ENCODE results near the gene KLF5.
"Not testable (repeated sequence)": the region's sequence is repeated elsewhere in the genome, so short reads cannot be mapped to it uniquely, and the experiment has no call there.

Gene KLF5

DNA sequence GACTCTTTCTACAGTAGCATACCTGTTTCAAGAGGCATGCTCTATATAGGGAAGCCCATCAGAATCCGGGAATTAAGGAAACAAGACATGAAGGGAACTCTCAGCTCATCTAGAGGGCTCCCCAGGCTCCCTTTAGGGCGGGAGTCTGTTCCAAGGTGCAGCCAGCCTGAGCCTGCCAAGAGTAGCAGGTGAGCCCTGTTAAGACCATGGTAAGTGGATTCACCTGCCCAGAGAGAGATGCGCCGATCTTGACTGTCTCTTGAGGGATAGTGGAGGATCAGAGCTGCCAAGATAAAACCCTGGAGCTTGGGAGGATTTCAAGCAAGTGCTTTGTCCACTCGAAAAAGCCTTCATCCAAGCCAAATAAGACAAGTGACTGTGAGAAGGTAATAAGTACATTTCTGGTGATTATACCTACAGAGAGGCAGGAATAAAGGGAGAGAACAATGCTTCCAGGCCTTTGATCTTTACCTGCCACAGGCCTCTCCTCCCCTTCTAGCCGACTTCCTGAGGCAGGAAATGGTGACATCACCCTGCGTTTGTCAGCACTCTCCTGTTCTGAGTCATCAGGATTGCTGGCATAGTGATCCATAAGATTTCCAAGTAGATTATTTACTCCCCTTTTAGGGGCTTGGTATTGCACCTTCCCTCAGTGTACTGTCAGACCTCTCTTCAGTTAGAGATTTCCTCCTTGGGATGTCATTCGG is 31.5 kb downstream of the KLF5 start:
- no peak for DNase-seq

DNA sequence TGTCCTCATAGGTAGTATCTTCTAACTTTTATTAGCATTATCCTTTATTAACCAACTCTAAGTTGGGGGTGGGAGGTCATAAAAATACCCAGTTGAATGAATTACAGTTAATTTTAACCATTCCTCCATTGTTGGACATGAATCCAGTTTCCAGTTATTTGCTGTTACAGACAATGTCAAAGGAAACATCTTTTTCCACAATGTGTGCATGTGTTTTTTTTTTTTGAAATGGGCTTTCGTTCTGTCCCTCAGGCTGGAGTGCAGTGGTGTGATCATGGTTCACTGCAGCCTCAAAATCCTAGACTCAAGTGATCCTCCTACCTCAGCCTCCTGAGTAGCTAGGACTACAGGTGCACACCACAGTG is 32.0 kb downstream of the KLF5 start:
- DNase-seq: no peak

DNA sequence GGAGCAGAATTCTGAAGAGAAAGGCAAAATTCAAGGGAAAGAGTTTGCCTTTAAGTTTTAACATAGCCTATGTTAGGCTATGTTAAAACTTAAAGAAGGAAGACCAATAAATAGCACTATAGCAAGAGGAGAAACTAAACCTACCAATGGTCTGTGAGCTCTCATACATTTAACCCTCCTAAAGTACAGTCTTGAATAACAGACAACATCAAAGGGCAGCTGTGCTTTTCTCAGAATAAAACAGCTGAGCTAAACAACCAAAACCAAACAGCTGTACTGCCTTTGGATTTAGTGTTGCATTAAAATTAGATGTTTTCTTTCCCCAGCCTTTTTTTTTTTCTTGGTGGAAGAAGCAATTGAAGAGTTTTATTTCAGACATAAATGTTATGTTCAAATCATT is 34.0 kb downstream of the KLF5 start:
- no peak for DNase-seq

DNA sequence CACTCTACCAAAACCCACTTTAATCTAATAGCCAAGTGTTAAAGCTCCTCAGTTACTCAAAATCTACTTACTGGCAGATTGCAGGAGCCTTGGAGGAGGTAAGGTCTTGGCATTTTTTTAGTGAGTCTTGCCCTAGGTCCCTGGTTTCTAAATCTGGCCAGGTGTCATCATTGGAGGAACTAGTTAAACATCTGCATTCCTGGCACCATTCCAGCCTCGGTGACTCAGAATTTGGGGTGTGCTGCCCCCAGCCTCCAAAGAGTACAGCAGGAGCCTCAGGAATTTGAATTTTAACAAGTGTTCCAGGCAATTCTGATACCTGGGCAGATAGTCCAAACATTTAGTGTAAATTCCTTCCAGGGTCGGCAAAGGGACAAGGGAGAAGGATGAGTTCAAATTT is 37.4 kb downstream of the KLF5 start:
- no peak for DNase-seq

DNA sequence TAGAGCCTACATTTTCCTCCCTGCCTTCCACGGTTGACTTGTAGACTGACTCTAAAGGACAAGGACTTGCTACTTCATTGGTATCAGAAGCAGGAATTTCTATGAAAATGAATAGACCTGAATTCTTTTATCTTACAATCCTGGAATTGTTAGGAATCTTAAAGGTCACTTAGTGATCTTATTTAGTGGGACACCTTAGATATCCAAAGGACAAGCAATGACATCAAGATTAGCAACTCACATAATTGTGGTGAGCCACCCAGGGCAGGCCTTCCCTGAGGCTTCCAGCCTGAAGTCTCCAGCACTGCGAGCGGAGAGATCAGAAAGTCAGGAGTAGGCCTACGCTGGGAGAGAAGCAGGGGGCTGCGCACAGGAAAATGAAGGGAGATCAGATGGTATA is 37.8 kb downstream of the KLF5 start:
- no peak for DNase-seq

DNA sequence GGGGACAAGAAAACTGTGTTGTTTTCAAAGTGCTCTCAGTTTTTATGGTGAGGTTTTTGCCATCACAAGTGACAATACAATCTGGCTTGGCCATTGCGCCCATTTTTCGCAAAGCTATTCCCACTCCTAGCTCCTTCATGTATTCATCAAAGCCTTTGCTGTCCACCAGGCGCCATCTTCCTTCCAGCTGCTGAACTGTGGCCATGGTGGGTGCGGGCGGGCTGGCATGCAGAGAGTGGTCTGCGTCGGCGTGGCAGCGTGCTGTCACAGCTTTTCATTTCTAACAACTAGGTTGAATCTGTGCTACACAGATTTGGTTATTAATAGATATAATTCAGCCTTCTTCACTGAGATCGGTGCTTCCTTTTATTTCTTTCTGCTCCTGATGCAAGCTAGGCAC is 42.0 kb downstream of the KLF5 start:
- not testable (repeated sequence) for DNase-seq

DNA sequence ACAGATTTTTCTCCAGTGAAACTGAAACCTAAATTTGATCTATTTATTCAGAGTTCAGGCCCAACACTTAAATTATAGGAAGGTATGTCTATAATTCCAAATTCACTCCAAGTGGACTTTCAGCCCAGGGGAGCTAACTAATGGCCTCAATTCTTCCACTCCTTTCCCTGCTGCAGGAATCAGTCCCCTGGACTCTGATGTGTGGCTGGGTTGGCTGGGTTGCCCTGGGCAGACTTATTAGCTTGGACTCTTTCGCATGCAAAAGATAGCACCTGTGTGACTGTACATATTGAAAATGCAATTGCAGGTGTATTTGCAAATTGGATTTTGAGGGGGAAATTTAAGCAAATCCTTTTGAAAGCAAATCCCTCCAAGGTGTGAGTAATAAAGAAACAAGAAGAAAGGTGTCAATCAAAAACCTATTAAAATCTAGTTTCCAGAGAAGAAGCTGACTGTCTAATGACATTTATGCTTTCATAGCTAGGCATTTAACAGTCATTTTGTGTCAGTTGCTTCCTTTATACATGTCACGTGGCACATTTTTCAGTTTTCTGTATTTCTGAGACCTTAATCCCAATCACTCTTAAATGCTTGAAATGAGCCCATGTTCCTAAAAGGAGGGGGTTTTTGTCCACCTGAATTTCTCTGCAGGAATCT is 42.7 kb downstream of the KLF5 start:
- no peak for DNase-seq

DNA sequence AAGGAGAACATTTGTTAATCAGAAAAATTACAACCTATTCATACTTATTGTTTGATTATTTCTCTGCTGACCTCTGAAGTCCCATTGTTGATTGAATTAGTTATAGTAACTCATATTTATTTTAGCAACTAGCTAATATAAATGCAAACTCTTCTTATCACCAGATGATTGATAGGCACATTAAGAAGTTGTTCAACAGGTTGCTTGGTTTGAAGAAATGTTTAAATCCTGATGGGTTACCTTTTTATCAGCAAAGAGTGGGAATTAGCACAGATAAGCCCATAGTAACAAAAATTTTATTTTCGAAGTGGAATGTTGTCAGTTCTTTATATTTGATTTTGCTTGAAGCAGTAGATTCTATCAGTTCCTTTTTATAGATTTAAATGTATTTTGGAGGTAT is 44.4 kb downstream of the KLF5 start:
- no peak for DNase-seq

DNA sequence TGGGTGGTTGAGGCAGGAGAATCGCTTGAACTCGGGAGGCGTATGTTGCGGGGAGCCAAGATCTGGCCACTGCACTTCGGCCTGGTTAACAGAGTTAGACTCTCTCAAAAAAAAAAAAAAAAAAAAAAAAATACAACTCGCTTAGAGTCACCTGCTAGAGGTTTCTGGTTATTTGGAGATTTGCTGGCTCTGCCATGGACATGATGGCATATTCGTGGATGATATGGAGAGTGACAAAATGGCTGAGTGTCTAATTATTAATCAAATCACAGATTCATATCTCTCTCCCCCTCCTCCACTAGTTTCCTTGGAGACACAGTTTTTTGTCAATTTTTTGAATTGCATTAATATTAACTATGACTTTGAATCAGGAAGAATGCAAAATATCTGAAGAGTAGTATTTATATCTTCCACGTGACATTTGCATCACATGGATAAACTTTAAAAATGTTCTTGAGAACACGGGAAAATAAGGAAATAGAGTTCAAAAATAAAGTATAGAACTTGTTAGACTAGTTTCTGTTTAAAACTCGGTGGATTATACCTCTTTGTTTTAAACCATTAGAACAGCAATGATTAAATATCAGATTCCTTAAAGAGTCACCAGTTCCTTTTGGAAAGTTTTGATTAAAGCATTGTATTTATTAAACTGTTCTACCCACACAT is 47.8 kb downstream of the KLF5 start:
- no peak for DNase-seq

DNA sequence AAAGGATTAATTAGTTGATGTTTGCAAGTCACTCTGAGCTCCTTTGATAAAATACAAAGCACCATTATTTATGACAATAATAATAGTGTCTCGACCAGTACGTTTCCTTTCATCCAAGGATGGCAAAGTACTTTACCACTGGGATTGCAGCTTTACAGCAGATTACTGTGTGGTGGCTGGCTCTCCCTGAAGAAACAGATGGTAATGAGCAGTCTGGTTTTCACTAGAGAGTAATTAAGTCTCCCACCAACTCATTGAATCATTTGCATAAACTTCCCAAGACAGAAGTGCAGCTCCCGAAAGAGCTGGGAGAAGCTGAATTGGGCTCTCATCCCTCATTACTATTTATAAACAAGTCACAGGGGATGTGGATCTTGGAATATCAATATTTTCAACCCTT is 48.7 kb downstream of the KLF5 start:
- DNase-seq: no peak

DNA sequence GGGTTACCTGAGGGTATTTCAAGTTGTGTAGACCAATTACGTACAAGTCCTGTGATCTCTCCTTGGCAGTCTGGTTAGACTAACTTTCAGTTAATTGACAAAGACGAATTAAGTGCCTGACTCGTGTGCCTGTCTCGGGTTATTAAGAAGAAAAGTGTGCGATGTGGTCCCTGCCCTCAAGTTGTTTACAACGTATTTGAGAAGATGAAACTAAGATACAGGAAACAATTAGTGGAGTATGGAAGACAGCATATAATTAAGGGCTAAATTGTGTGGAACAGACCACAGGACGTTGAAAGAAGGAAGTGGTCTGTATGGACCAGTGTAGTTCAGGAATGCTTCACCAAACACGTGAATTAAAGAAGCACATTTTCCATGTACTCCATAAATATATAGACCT is 49.2 kb downstream of the KLF5 start:
- no peak for DNase-seq

DNA sequence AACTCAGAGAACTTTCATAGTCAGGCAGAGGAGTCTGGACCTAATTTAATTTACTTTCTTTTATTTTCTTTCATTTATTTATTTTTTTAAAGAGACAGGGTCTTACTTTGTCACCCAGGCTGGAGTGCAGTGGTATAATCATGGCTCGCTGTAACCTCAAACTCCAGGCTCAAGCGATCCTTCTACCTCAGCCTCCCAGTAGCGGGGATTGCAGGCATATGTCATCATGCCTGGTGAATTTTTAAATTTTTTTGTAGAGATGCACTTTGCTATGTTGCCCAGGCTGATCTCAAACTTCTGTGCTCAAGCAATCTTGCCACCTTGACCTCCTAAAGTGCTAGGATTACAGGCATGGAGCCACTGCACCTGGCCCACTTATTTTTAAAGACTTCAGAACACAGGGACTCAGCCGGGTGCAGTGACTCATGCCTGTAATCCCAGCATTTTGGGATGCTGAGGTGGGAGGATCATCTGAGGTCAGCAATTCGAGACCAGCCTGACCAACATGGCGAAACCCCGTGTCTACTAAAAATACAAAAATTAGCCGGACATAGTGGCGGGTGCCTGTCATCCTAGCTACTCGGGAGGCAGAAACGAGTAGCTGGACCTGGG is 50.6 kb downstream of the KLF5 start:
- DNase-seq: no peak

DNA sequence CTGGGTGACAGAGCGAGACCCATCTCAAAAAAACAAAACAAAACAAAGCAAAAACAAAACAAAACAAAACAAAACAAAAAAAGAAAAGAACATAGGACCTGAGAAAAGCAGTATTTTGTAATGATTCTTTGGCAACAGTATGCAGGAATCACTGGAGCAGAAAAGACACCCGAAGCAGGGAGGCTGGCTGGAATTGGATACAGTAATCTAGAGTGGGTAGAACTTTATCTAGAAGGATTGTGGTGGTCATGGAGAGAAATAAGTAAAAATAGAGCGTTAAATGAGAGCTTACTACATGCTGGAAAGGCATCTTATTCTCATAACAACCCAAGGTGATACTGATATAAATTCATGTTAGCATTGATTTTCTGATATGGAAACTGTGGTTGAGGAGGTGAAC is 51.2 kb downstream of the KLF5 start:
- no peak for DNase-seq

DNA sequence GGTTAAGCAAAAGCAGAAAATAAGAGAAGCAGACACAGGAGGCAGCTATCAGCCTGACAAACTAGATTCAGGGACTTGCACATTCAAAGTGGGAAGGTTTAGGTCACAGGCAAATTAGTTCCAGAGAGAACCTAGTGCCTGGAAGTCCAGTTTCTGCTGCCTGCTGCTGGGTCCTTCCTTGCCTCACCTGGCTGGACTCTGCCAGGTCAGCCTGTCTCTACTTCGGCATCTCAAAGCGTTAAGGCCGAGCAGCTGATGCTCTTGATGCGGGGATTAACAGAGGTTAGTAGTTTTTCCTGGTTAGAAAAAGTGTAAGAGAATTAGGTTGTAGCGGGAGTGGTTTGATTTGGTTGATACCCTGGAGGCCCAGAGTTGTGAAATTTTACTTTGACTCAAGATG is 52.0 kb downstream of the KLF5 start:
- DNase-seq: no peak

DNA sequence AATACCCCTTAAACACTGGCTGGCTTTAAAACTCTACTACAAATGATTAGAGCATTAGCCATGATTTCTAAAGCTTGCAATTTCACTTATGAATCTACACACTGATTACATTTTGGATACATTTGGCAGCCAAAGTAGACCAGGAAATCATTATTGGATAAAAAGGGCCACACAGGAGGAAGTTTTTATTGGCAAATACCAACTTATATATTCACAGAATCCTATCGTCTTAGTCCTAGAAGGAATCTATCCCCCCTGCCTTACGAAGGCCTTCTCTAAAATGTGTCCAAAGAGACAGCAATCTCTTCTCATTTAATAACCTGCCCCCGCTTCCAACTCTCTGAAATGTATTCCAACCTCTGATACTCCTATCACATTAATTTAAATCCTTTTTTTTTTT is 52.5 kb downstream of the KLF5 start:
- DNase-seq: no peak

DNA sequence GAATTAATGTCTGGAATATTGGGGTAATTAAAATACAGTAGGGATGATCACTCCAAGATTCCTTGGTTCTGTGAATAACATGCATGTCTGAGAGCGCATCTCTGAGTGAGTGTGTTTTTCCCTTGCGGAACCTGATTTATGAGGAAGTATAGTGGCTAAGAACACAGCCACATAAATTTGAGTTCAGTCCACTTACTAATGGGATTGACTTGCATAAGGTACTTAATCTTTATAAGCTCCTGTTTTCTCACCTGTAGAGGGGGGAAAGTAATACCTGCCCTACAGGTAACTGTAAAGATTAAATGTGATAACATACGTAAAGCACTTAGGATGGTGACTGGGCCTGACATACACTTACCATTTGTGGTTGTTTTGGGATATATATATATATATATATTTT is 60.8 kb downstream of the KLF5 start:
- DNase-seq: no peak

All from NCI-H1048 (cell line).